Measurements from ENCODE around the gene OR4D11.

DNA sequence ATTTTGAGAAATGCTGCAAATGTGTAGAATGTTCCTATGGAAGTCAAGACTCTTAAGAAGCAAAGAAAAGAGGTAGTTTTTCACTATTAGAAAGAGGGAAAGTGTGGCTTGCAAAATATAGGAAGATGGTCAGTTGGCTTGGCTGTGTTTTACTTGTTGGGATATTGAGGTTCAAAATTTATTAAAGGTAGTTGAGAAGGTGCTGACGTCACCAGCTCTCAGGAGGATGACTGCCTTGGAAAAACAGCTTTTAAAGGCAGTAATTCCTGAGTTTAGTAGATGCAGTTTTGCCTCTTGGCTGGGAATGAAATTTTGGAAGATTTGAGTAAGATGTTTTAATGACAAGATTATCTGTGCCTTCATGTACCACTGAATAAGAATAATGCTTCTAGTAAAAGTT is 8.3 kb downstream of the OR4D11 start:
- TF ChIP-seq, protein P1, sequence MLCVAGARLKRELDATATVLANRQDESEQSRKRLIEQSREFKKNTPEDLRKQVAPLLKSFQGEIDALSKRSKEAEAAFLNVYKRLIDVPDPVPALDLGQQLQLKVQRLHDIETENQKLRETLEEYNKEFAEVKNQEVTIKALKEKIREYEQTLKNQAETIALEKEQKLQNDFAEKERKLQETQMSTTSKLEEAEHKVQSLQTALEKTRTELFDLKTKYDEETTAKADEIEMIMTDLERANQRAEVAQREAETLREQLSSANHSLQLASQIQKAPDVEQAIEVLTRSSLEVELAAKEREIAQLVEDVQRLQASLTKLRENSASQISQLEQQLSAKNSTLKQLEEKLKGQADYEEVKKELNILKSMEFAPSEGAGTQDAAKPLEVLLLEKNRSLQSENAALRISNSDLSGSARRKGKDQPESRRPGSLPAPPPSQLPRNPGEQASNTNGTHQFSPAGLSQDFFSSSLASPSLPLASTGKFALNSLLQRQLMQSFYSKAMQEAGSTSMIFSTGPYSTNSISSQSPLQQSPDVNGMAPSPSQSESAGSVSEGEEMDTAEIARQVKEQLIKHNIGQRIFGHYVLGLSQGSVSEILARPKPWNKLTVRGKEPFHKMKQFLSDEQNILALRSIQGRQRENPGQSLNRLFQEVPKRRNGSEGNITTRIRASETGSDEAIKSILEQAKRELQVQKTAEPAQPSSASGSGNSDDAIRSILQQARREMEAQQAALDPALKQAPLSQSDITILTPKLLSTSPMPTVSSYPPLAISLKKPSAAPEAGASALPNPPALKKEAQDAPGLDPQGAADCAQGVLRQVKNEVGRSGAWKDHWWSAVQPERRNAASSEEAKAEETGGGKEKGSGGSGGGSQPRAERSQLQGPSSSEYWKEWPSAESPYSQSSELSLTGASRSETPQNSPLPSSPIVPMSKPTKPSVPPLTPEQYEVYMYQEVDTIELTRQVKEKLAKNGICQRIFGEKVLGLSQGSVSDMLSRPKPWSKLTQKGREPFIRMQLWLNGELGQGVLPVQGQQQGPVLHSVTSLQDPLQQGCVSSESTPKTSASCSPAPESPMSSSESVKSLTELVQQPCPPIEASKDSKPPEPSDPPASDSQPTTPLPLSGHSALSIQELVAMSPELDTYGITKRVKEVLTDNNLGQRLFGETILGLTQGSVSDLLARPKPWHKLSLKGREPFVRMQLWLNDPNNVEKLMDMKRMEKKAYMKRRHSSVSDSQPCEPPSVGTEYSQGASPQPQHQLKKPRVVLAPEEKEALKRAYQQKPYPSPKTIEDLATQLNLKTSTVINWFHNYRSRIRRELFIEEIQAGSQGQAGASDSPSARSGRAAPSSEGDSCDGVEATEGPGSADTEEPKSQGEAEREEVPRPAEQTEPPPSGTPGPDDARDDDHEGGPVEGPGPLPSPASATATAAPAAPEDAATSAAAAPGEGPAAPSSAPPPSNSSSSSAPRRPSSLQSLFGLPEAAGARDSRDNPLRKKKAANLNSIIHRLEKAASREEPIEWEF (IDR thresholded peaks at IDR 0.05; ENCODE audit: insufficient replicate concordance, low read depth, low read length) = no peak
- TF ChIP-seq, protein P2, sequence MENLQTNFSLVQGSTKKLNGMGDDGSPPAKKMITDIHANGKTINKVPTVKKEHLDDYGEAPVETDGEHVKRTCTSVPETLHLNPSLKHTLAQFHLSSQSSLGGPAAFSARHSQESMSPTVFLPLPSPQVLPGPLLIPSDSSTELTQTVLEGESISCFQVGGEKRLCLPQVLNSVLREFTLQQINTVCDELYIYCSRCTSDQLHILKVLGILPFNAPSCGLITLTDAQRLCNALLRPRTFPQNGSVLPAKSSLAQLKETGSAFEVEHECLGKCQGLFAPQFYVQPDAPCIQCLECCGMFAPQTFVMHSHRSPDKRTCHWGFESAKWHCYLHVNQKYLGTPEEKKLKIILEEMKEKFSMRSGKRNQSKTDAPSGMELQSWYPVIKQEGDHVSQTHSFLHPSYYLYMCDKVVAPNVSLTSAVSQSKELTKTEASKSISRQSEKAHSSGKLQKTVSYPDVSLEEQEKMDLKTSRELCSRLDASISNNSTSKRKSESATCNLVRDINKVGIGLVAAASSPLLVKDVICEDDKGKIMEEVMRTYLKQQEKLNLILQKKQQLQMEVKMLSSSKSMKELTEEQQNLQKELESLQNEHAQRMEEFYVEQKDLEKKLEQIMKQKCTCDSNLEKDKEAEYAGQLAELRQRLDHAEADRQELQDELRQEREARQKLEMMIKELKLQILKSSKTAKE (IDR thresholded peaks at IDR 0.05; ENCODE audit: low read depth, poor library complexity, severe bottlenecking) = no peak
- TF ChIP-seq EP300 (IDR thresholded peaks at IDR 0.05; ENCODE audit: borderline replicate concordance in 1 of 2, control insufficient read depth in 1 of 2, low read depth in 2 of 2, low read length in 2 of 2) (no peak), NFIC (IDR thresholded peaks at IDR 0.05; ENCODE audit: low read depth, low read length) (no peak), ZZZ3 (IDR thresholded peaks at IDR 0.05; ENCODE audit: control insufficient read depth, insufficient read length, low read depth) (no peak), FOXM1 (IDR thresholded peaks at IDR 0.05; ENCODE audit: low read depth, low read length) (no peak), PKNOX1 (IDR thresholded peaks at IDR 0.05) (no peak), NR2C2 (IDR thresholded peaks at IDR 0.05; ENCODE audit: borderline replicate concordance, control insufficient read depth, insufficient read length, low read depth) (no peak), POLR2A (IDR thresholded peaks at IDR 0.05; ENCODE audit: low read depth, low read length) (no peak)
- TF ChIP-seq, protein P3, sequence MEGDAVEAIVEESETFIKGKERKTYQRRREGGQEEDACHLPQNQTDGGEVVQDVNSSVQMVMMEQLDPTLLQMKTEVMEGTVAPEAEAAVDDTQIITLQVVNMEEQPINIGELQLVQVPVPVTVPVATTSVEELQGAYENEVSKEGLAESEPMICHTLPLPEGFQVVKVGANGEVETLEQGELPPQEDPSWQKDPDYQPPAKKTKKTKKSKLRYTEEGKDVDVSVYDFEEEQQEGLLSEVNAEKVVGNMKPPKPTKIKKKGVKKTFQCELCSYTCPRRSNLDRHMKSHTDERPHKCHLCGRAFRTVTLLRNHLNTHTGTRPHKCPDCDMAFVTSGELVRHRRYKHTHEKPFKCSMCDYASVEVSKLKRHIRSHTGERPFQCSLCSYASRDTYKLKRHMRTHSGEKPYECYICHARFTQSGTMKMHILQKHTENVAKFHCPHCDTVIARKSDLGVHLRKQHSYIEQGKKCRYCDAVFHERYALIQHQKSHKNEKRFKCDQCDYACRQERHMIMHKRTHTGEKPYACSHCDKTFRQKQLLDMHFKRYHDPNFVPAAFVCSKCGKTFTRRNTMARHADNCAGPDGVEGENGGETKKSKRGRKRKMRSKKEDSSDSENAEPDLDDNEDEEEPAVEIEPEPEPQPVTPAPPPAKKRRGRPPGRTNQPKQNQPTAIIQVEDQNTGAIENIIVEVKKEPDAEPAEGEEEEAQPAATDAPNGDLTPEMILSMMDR (IDR thresholded peaks at IDR 0.05 in 2 of 3, conservative IDR thresholded peaks at IDR 0.05 in 1 of 3; ENCODE audit: control insufficient read depth in 2 of 3, extremely low read depth in 1 of 3, insufficient read depth in 1 of 3, low read depth in 3 of 3, low read length in 3 of 3) = no peak
- TF ChIP-seq, protein P4, sequence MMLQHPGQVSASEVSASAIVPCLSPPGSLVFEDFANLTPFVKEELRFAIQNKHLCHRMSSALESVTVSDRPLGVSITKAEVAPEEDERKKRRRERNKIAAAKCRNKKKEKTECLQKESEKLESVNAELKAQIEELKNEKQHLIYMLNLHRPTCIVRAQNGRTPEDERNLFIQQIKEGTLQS (IDR thresholded peaks at IDR 0.05; ENCODE audit: borderline replicate concordance, extremely low read depth, low read depth, low read length) = no peak
